CD8-positive, alpha-beta memory T cell (primary cell): ENCODE measurements around the gene CCDC121. TPM values are rescaled to one million over a fixed set of nuclear protein-coding genes. Genes with fewer than 3 reads are reported as not detected.

Experiments
- CTCF ChIA-PET: fragments of 350-600 bp; sonication (Branson Sonifier 250); formaldehyde crosslinking; loops from one replicate; lab custom pipeline; 2021; ENCODE audit warnings: antibody characterized with exemption; lab: Charles Lee
- POLR2A ChIA-PET: fragments of 350-600 bp; sonication (Branson Sonifier 250); formaldehyde crosslinking; loops from one replicate; lab custom pipeline; 2021; ENCODE audit warnings: antibody characterized with exemption; lab: Charles Lee
- DNase-seq, 5 donors: peaks; one replicate each; pipeline versions ENCODE4 v3.0.0 to v3.0.0-alpha.2; 2020 to 2022; ENCODE audit warnings: mixed read lengths in 1 of 5
- H3K27ac ChIP-seq: one replicate; pipeline ENCODE4 v1.7.0; 2013; ENCODE audit warnings: low read depth, mild to moderate bottlenecking, low read length, moderate library complexity
- H3K27me3 ChIP-seq: 2 replicates; pipeline ENCODE4 v1.7.0; 2013; ENCODE audit warnings: low read length, mild to moderate bottlenecking; ENCODE audit not compliant: insufficient read depth, poor library complexity, severe bottlenecking
- H3K36me3 ChIP-seq: 2 replicates; pipeline ENCODE4 v1.7.0; 2013; ENCODE audit warnings: mild to moderate bottlenecking, low read length, moderate library complexity; ENCODE audit not compliant: insufficient read depth
- H3K4me1 ChIP-seq: 2 replicates; pipeline ENCODE4 v1.7.0; 2013; ENCODE audit warnings: mild to moderate bottlenecking, low read length, moderate library complexity; ENCODE audit not compliant: insufficient read depth
- H3K4me3 ChIP-seq: 2 replicates; pipeline ENCODE4 v1.7.0; 2013; ENCODE audit warnings: mild to moderate bottlenecking, low read length
- H3K9me3 ChIP-seq: 2 replicates; pipeline ENCODE4 v1.7.0; 2013; ENCODE audit warnings: mild to moderate bottlenecking, low read length
- H3K27ac Mint-ChIP-seq, 8 donors: one replicate each; pipeline ENCODE4 v1.8.0; 2020 to 2021; ENCODE audit warnings: mixed read lengths in 8 of 8, mild to moderate bottlenecking in 6 of 8, inconsistent platforms in 3 of 8, moderate library complexity in 3 of 8
- H3K27me3 Mint-ChIP-seq, 2 donors: one replicate each; pipeline ENCODE4 v1.8.0; 2020 to 2021; ENCODE audit warnings: mixed read lengths in 2 of 2, mild to moderate bottlenecking in 1 of 2, moderate library complexity in 1 of 2
- H3K36me3 Mint-ChIP-seq, 3 donors: one replicate each; pipeline ENCODE4 v1.8.0; 2020 to 2021; ENCODE audit warnings: mixed read lengths in 3 of 3, inconsistent platforms in 1 of 3, mild to moderate bottlenecking in 1 of 3
- H3K4me1 Mint-ChIP-seq, 3 donors: one replicate each; pipeline ENCODE4 v1.8.0; 2020 to 2021; ENCODE audit warnings: mixed read lengths in 3 of 3, inconsistent platforms in 1 of 3, mild to moderate bottlenecking in 1 of 3
- H3K4me3 Mint-ChIP-seq, 7 donors: one replicate each; pipeline ENCODE4 v1.8.0; 2020 to 2021; ENCODE audit warnings: mixed read lengths in 7 of 7, mild to moderate bottlenecking in 6 of 7, moderate library complexity in 4 of 7, inconsistent platforms in 2 of 7
- H3K9me3 Mint-ChIP-seq, 5 donors: one replicate each; pipeline ENCODE4 v1.8.0; 2020 to 2022; ENCODE audit warnings: mixed read lengths in 5 of 5, mild to moderate bottlenecking in 3 of 5, moderate library complexity in 2 of 5, inconsistent platforms in 1 of 5
- polyA plus RNA-seq: library from polyadenylated mRNA; unstranded; fragments of 300-500 nt; fragmentation: Illumina TruSeq; gene quantifications from one replicate; pipeline ENCODE4 v1.2.3, GENCODE V29; 2021
- total RNA-seq, 2 experiments: library from RNA; stranded (reverse); gene quantifications; one replicate each; pipeline ENCODE4 v1.2.3, GENCODE V29; 2021

The CCDC121 gene
- total RNA-seq = under 1 TPM; 0.20 to 0.58 TPM
- 0.62 TPM for polyA plus RNA-seq

DNA sequence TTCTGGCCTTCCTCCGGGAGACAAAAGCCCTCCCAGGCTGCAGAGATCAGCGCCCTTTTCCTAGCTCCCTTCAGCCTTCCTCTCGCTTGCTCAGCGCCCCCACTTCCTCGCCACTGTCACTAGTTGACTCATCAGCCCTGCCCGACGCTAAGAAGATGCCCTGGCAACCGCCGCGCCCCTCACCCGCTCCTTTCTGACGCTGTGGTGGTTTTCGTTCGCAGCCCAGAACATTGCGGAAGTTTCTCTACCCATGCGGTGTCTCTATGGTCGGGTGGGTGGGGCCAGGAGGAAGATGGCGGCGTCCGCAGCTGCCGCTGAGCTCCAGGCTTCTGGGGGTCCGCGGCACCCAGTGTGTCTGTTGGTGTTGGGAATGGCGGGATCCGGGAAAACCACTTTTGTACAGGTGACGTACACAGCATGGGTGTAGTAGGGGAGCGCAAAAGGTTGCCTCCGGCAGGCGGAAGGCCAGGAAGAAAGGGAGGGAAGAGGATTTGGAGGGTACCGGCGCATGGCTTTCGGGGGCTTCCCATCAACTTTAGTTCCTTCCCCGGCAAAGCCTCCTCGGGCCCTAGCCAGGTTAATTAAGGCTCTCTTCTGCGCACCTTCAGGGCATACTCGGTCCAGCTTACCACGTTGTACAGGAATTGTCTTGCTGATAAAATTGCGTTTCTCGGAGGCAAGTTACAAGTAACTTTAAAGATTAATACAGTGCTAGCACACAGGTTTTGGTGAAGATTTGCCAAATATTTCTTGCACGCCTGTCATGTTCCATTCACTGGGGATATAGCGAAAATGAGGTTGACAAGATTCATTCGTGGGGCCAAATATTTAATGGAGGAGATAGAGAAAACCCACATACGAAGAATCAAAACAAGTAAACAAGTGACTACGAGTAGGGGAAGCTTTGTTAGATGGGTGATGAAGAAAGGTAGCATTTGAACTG, at the start of gene CCDC121, which contains the start of gene GPN1:
TSS of gene CCDC121 (minus strand) at position 246 of the 943 bp plus-strand sequence. CDS start 1,213 bp downstream, outside the sequence.
TSS of gene GPN1 (plus strand) at position 284 of the 943 bp plus-strand sequence. CDS start at position 293, 9 bp downstream.
- POLR2A ChIA-PET = interaction anchor here (0.7 to 1.2 kb wide), 3 partner anchors 35 to 729 kb away, joined by 3 to 7 read pairs (median 3); partner anchors contain the start of genes PPM1G, SLC4A1AP and SUPT7L
- peaks cover 15 to 23% (median 22%) of the 10 kb centered on the region in 3 donors for H3K4me1 Mint-ChIP-seq
- peak within 1 kb of the TSS in 2 of 7 donors; percentile 21 to 61 for H3K4me3 Mint-ChIP-seq
- no peaks in the 10 kb centered on the region for H3K27me3 ChIP-seq
- peaks cover 15% of the 10 kb centered on the region for H3K4me1 ChIP-seq
- H3K27me3 Mint-ChIP-seq = no peaks in the 10 kb centered on the region
- H3K27ac ChIP-seq = peak within 1 kb of the TSS; percentile 84
- peaks cover 26% of the 10 kb centered on the region for H3K36me3 ChIP-seq
- H3K27ac Mint-ChIP-seq = peak within 1 kb of the TSS in 2 of 8 donors; percentile 48 to 67
- H3K9me3 Mint-ChIP-seq = no peaks in the 10 kb centered on the region
- H3K36me3 Mint-ChIP-seq = peaks cover 0 to 40% (median 22%) of the 10 kb centered on the region in 3 donors
- CTCF ChIA-PET = interaction anchor here (0.8 to 1.7 kb wide), 4 partner anchors 16 to 259 kb away, joined by 3 to 4 read pairs (median 3); partner anchors contain the start of genes PPM1G, SLC4A1AP and SUPT7L
- H3K4me3 ChIP-seq = peak within 1 kb of the TSS; percentile 88
- DNase-seq = peak; percentile 91 to 96 (median 93)
- H3K9me3 ChIP-seq = no peaks in the 10 kb centered on the region

DNA sequence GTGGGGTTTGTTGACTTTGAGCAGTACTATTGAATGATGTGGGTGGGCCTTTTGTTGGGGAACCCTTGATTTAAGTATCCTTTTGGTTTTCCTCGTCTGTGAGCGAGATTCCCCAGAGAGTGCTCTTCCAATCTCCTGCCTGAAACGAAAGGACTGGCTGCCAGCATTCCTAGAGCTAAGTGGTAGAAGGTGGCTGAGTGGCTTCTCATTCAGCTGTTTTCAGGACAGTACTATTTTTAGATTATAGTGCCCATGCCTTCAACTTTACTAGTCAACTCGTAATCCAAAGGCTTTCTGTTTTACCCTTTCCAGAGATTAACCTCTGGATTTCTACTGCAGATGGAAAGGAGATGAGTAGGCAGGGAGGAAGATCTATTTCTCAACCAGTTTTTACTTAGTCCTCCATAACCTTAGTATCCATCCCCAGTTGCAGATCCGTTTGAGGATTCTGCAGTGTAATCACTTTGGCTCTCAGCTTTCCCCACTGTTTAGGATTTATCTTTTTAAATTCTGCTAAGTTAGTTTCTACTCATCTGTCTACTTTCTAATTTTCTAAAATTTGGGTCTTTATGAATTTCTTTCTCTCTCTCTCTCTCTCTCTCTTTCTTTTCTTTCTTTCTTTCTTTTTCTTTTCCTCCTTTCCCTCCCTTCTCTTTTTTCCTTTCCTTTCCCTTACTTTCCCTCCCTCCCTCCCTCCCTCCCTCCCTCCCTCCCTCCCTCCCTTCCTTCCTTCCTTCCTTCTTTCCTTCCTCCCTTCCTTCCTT, 44.1 kb upstream of the CCDC121 start:
- Mint-ChIP-seq H3K4me3 (no peak overlapping the region), H3K27me3 (no peaks in the 10 kb centered on the region), H3K27ac (peak overlapping the region in 3 of 8 donors; percentile 9 to 73 (median 63)), H3K9me3 (no peaks in the 10 kb centered on the region), H3K4me1 (peaks cover 4 to 16% (median 12%) of the 10 kb centered on the region in 3 donors), H3K36me3 (peaks cover 9 to 72% (median 14%) of the 10 kb centered on the region in 3 donors)
- POLR2A ChIA-PET = interaction anchor here (0.7 kb wide), 1 partner anchor 26 kb away, joined by 3 read pairs; no protein-coding TSS in a partner anchor
- Histone ChIP-seq H3K4me1 (no peaks in the 10 kb centered on the region), H3K27me3 (no peaks in the 10 kb centered on the region), H3K9me3 (no peaks in the 10 kb centered on the region), H3K36me3 (peaks cover 33% of the 10 kb centered on the region), H3K27ac (no peak overlapping the region), H3K4me3 (no peak overlapping the region)
- no peak for DNase-seq
- CTCF ChIA-PET = interaction anchor here (2.3 kb wide), 1 partner anchor 10 kb away, joined by 16 read pairs; no protein-coding TSS in a partner anchor

- POLR2A ChIA-PET = no interaction called here
- H3K9me3 ChIP-seq = no peaks in the 10 kb centered on the region
- no peaks in the 10 kb centered on the region for H3K27me3 Mint-ChIP-seq
These were observed 42.4 kb upstream of the CCDC121 start for GRCh38 chr2:27671235-27671634.

DNA sequence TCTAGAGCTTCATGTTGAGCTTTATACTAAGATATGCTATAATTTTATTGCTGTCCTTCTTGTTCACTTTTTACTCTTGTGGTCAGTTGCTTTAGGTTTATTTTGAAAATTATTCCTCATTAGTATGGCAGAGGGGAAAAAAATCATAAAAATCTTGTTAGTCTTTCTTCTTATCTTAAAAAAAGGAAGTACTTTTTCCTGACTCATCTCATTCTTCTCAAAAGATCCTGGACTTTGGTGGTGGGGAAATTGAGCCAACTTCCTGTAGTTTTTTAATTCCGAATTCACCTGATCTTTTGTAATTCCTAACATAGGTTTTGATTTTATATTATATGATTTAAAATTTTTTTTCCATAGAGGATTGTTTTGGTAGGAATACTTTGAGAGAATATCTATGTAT, 38.6 kb upstream of the CCDC121 start:
- peaks cover 0 to 1% of the 10 kb centered on the region in 2 donors for H3K27me3 Mint-ChIP-seq
- peak overlapping the region in 1 of 7 donors; percentile 79 for H3K4me3 Mint-ChIP-seq
- Histone ChIP-seq H3K4me1 (peaks cover 24% of the 10 kb centered on the region), H3K36me3 (peaks cover 13% of the 10 kb centered on the region), H3K27me3 (no peaks in the 10 kb centered on the region), H3K4me3 (no peak overlapping the region), H3K27ac (no peak overlapping the region), H3K9me3 (no peaks in the 10 kb centered on the region)
- no peaks in the 10 kb centered on the region for H3K9me3 Mint-ChIP-seq
- H3K4me1 Mint-ChIP-seq = peaks cover 34 to 54% (median 50%) of the 10 kb centered on the region in 3 donors
- ChIA-PET CTCF (interaction anchor here (5.1 kb wide), 1 partner anchor 16 kb away, joined by 28 read pairs; no protein-coding TSS in a partner anchor), POLR2A (interaction anchor here (0.6 kb wide), 1 partner anchor 11 kb away, joined by 3 read pairs; no protein-coding TSS in a partner anchor)
- peak overlapping the region in 2 of 8 donors; percentile 8 to 78 for H3K27ac Mint-ChIP-seq
- H3K36me3 Mint-ChIP-seq = peaks cover 9 to 64% (median 17%) of the 10 kb centered on the region in 3 donors
- no peak for DNase-seq

More at GRCh38 chr2:27671235-27671634, 42.4 kb upstream of the CCDC121 start:
- Histone ChIP-seq H3K36me3 (peaks cover 22% of the 10 kb centered on the region), H3K27me3 (no peaks in the 10 kb centered on the region), H3K4me3 (no peak overlapping the region), H3K4me1 (no peaks in the 10 kb centered on the region), H3K27ac (no peak overlapping the region)
- Mint-ChIP-seq H3K27ac (no peak overlapping the region), H3K9me3 (no peaks in the 10 kb centered on the region), H3K4me3 (peak overlapping the region in 1 of 7 donors; percentile 48), H3K36me3 (peaks cover 9 to 75% (median 16%) of the 10 kb centered on the region in 3 donors), H3K4me1 (peaks cover 10 to 24% (median 19%) of the 10 kb centered on the region in 3 donors)
- CTCF ChIA-PET = no interaction called here
- no peak for DNase-seq

DNA sequence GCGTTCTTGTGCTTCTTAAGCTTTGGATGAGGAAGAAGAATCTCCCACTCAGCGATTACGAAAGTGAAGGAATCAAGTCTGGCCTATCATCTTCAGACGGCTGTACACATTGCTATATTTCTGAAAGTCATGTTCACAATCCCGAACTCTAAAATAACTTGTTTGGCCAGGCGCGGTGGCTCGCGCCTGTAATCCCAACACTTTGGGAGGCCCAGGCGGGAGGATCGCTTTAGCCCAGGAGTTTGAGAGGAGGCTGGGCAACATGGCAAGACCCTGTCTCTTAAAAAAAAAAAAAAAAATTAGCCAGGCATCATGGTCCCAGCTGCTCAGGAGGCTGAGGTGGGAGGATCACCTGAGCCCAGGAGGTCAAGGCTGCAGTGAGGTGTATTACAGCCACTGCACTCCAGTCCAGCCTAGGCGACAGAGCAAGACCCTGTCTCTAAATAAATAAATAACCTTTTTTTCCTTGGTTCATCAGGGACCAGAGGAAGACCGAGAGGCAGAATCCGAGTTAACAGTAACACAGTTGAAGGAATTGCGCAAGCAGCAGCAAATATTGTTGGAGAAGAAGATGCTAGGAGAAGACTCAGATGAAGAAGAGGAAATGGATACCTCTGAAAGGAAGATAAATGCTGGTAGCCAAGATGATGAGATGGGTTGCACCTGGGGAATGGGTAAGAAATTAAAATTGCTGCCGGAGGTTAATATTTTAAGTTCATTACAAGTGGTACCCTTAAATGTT, 36.0 kb upstream of the CCDC121 start:
- peaks cover 35% of the 10 kb centered on the region for H3K4me1 ChIP-seq
- peak overlapping the region; percentile 100 for H3K4me3 ChIP-seq
- H3K27ac Mint-ChIP-seq = peak overlapping the region in 7 of 8 donors; percentile 95 to 100 (median 100)
- H3K36me3 Mint-ChIP-seq = peaks cover 6 to 71% (median 23%) of the 10 kb centered on the region in 3 donors
- H3K36me3 ChIP-seq = peaks cover 23% of the 10 kb centered on the region
- H3K9me3 ChIP-seq = no peaks in the 10 kb centered on the region
- H3K27me3 Mint-ChIP-seq = peaks cover 0 to 1% of the 10 kb centered on the region in 2 donors
- peak overlapping the region; percentile 94 to 100 (median 99) for H3K4me3 Mint-ChIP-seq
- CTCF ChIA-PET = interaction anchor here (5.1 kb wide), 1 partner anchor 18 kb away, joined by 28 read pairs; no protein-coding TSS in a partner anchor
- peak overlapping the region; percentile 93 for H3K27ac ChIP-seq
- no peak for DNase-seq
- no peaks in the 10 kb centered on the region for H3K27me3 ChIP-seq
- H3K4me1 Mint-ChIP-seq = peaks cover 47 to 61% (median 61%) of the 10 kb centered on the region in 3 donors
- no peaks in the 10 kb centered on the region for H3K9me3 Mint-ChIP-seq
- POLR2A ChIA-PET = interaction anchor here (0.6 to 1.8 kb wide), 2 partner anchors 18 to 35 kb away, joined by 3 to 7 read pairs; partner anchors contain the start of gene GPN1

GRCh38 chr2:27664154-27664574, 35.4 kb upstream of the CCDC121 start:
- Histone ChIP-seq H3K4me1 (peaks cover 38% of the 10 kb centered on the region), H3K27me3 (no peaks in the 10 kb centered on the region), H3K27ac (peak overlapping the region; percentile 93), H3K4me3 (peak overlapping the region; percentile 100), H3K36me3 (peaks cover 25% of the 10 kb centered on the region), H3K9me3 (no peaks in the 10 kb centered on the region)
- POLR2A ChIA-PET = interaction anchor here (1.2 to 1.8 kb wide), 3 partner anchors 12 to 36 kb away, joined by 3 to 7 read pairs (median 4); partner anchors contain the start of gene GPN1
- no peak for DNase-seq
- CTCF ChIA-PET = interaction anchor here (1.2 to 5.1 kb wide), 2 partner anchors 19 to 36 kb away, joined by 3 to 28 read pairs; no protein-coding TSS in a partner anchor
- peaks cover 0 to 1% of the 10 kb centered on the region in 2 donors for H3K27me3 Mint-ChIP-seq
- peak overlapping the region; percentile 94 to 100 (median 99) for H3K4me3 Mint-ChIP-seq
- H3K27ac Mint-ChIP-seq = peak overlapping the region; percentile 95 to 100 (median 100)
- no peaks in the 10 kb centered on the region for H3K9me3 Mint-ChIP-seq
- H3K4me1 Mint-ChIP-seq = peaks cover 53 to 68% (median 67%) of the 10 kb centered on the region in 3 donors
- peaks cover 11 to 72% (median 26%) of the 10 kb centered on the region in 3 donors for H3K36me3 Mint-ChIP-seq
